DMS153 treated with DMSO at 0.1 percent for 48 hours (cell line): Measurements from ENCODE around the gene NHSL1.
A peak's percentile ranks its signal among the peaks of the same experiment; 100 is the strongest.
"Not testable (repeated sequence)": the region's sequence is repeated elsewhere in the genome, so short reads cannot be mapped to it uniquely, and the experiment has no call there.

Experiments
- DNase-seq: peaks from one replicate; lab custom pipeline; 2025; ENCODE audit not compliant: unreplicated experiment; lab: John Stamatoyannopoulos, UW

NHSL1 gene

GRCh38 chr6:138430361-138431145, 68.7 kb downstream of the NHSL1 start:
- no peak for DNase-seq

- DNase-seq: no peak
Measured at GRCh38 chr6:138429761-138430160, 69.5 kb downstream of the NHSL1 start.

DNA sequence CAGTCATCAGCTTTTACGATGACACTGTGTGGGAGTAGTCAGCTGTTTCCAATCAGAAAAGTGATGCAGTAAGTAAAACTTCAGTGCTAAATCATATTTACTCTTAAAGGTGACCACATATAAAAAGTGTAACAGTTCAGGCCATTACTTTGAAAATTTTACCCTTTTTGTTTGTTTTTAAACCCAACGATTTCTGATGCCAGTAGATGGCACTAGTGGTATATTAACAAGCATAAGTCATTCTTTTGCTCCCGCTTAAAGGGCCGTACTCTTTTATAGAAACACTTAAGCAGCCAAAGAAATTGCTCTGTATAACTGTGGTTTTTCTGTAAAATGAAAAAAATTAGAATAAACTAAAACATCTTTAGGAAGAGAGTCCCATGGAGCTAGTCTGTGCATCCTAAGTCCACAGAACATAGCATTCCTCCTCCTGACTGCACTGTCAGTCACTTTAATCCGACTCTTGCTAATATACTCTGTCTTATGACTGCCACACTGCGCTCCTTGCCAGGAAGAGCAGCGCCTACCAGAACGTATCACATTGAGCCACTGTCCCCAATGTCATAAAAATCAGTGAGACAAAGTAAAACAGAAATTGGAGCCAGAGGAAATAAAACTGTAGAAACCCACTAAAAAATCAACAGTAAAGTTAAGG, 70.2 kb downstream of the NHSL1 start:
- DNase-seq: peak; percentile 53

GRCh38 chr6:138427701-138428100, 71.6 kb downstream of the NHSL1 start:
- DNase-seq: no peak

DNA sequence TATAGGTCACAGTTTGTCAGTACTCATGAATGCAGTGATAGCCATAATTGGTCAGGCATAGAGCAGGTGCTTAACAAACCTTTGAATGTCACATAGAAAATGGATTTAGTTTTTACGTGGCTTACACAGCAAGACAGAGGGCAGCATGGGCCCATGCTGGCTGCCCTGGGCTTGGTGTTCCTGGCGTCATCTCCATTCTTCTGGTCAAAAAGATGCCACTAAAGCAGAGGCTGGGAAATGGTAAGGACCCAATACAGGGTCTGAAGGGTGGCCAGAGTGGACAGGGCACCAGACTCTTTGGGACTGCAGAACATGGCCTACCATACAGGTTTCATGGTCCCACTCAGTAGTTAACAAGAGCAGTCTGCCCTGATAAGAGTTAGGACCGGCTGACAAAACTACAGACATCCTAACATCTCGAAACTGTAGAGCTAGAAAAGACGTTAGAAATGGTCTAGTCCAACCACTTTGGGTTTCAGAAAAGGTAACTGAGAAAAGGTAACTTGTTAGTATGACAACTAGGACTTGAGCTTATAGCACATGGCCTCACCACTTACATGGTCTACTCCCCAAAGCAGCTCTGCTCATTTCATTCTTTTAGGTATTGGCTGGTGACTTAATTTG, 72.7 kb downstream of the NHSL1 start:
- no peak for DNase-seq

- DNase-seq: not testable (repeated sequence)
Measured at GRCh38 chr6:138425256-138425655, 74.0 kb downstream of the NHSL1 start.

GRCh38 chr6:138424004-138424904, 75.0 kb downstream of the NHSL1 start:
- DNase-seq: no peak

DNA sequence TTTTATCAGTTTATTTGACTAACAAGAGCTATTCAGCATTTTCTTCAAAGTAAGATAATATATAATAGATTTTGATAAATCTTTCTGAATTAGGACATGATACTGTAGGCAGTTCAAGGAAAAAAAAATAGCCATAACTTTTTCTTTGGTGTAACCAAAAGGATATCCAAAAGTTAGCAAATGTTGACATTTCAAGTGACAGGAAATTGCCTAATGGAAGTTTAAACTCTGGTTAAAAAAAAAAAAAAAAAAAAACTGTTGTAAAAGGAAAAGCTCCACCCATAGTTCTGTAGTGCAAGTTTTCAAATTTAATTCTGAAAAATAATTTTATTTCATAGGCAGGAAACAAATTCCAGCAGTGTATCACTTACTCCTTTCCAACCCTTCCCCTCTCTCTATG, 76.4 kb downstream of the NHSL1 start:
- DNase-seq: no peak

DNA sequence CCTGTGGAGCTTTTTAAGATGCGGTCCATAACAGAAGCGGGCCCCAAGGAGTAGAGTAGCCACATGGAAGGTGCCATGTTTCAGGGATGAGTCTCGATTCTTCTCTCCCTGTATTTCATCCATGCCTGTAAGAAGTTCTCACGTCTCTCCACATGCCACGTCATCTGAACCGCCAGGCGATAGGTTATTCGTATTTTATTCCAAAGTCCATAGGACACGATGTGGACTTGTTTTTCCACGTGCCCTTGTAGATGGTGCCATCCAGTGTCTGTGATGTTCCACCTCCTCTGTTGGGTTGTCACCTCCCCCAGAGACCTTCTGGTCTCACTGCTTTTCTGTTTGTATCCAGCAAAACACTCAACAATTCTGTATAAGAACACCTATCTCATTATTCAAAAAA, 77.7 kb downstream of the NHSL1 start:
- no peak for DNase-seq

DNA sequence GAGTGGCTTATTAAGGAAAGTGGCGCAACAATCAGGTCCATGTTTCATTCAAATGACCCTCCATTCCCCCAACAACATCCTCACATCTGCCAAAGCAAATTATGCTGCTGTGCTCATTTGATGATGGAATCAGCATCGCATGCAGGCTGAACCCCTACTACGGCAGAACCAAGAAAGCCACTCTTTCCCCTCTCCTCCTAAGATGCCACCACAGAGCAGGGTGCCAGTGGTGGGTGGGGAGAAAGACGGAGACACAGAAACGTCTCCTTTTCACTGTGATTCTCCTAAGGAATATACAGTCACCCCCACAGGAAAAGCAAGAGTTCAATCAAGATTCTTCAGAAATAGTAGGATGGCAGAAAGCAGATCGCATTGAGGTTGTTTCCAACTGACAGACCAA, 78.2 kb downstream of the NHSL1 start:
- DNase-seq: no peak

- DNase-seq: no peak
Measured at GRCh38 chr6:138420356-138420755, 78.9 kb downstream of the NHSL1 start.

- no peak for DNase-seq
Measured at GRCh38 chr6:138419766-138420165, 79.5 kb downstream of the NHSL1 start.

DNA sequence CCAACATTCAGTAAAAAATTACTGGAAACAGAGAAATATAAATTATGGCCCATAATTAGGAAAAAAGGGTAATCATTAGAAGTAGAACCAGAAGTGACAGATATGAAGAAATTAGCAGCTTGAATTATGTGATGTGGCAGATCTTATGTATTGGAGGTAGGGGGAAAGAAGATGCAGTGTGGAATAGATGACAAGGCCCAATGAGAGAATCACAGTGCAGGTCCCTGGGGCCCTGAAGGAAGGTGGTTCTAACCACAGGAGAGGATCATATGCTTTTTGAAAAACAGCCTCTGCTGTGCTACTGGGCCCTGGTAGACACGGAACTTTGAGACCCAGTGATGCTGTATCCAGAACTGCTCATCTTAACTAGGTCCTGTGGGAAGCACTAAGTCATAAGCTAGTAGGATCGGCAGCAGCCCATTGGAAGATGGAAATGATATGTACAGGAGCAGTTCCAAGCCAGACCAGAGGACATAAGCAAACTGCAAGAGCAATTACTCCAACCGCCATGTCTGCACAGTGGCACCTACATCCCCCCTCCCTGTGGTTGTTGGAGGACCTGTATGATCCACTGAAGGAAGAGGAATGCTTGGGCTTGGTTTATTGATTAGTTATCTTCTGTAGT, 81.1 kb downstream of the NHSL1 start:
- DNase-seq: no peak

GRCh38 chr6:138417493-138418117, 81.7 kb downstream of the NHSL1 start:
- no peak for DNase-seq

DNA sequence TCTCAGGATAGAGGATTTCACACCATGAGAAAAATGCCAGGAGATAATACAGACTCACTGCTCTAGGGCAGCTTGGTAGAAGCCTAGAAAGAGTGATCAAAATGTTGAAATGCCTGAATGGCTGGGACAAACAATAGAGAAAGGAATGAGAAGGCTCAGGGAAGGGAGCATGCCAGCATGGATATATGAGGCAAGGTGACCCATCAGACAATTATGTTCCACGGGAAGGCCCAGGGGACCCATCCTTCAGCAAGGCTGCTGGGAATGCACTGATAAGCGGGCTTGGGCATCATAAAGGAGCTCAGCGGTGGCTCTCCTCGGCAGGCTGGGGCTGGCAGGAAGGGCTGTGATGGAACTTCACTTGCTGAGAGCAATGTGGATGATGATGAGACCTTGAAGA, 83.1 kb downstream of the NHSL1 start:
- no peak for DNase-seq

DNA sequence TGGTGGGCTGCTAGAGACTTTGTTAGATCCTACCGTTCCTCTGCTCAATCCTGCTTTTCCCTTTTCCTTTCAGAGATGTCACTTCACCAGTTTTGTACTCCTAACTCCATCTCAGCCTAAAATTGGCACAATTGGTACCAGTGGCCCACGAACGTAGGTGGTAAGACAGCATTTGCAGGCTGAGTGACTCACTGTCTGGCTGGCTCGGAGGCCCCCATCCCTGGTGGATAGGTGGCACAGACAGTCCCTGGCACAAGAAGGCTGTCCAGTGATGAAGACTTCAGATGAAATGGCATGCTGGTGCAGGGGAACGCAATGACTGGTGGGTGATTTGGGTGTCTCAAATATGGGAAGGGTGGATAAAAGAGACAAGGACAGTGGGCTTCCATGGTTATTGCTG, 84.2 kb downstream of the NHSL1 start:
- no peak for DNase-seq

GRCh38 chr6:138410972-138411880, 88.1 kb downstream of the NHSL1 start:
- no peak for DNase-seq

- DNase-seq: no peak
Measured at GRCh38 chr6:138410048-138410735, 89.1 kb downstream of the NHSL1 start.

- no peak for DNase-seq
Measured at GRCh38 chr6:138406443-138406842, 92.9 kb downstream of the NHSL1 start.
